GM23248 (cell line): ENCODE data around the gene ANKH.

Experiments used
- EZH2 ChIP-seq: fragments of 200-600 bp; sonication (generic); IDR thresholded peaks from 2 replicates; pipeline ENCODE4 v1.6.1; 2018; ENCODE audit warnings: antibody characterized with exemption, mild to moderate bottlenecking; ENCODE audit not compliant: insufficient read depth, poor library complexity, severe bottlenecking
- EZH2phosphoT487 ChIP-seq: fragments of 200-600 bp; sonication (generic); IDR thresholded peaks from 2 replicates; pipeline ENCODE4 v1.6.1; 2018; ENCODE audit warnings: antibody characterized with exemption, moderate library complexity, mild to moderate bottlenecking, low read depth; ENCODE audit not compliant: insufficient read depth

DNA sequence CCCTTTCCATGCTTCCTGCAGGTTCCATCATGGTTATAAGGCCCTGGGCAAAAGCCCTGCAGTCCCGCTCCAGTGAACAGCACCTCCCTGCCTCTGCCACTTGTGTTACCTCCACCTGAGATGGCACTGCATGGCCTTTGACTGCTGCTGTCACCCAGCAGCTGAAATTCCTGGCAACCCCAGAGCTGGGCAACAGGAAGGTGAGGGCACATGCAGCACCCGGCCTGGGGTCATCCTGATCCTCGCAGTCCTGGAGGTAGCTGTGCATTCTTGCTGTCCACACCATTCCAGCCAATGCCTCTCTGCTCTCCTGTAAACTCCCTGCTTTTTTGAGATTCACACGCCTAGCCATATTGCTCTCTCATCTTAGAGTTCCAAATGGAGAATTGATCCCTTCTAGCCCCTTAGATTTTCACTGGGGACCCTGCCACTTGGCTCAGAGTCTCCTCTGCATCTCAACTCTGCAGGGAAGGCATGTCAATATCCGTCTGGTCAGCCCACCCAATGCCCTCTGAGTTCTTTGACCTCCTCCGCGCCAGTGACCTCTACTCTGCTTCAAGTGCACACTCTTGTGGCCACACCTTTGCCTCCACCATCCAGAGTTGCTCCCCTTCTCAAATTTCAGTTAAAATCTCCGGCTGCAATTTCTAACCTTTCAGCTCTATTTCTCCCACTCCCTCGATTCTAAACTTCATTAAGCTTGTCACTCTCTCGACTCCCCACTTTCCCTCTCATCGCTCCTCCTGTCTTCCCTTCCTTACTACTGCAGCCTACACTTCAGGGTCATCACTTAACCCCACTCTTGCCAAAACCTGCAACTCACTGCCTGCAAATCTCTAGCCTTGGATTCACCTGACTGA lies 93.4 kb downstream of the ANKH start:
- TF ChIP-seq EZH2 (no peak), EZH2phosphoT487 (no peak)
